ENCODE data around the gene FOXJ2.
A peak's percentile ranks its signal among the peaks of the same experiment; 100 is the strongest.

The FOXJ2 gene

DNA sequence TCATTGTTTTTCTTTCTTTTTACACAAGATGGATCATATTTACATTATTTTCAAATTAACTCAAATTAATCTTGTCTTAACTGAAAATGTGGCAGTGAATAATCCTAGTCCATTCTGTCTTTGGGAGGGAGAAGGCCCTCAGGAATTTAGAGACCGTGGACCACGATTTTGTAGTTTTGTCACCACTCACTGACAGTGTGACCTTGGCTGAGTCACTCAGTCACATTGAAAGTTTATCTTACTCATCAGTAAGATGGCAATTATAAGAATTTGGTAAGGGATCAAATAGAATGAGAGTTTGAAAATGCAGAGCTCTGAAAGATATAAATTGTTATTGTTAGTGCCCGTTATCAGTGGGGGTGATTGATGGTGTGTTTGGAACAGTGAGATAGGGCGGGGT, 16.4 kb downstream of the FOXJ2 start:
- peak overlapping the region in 4 of 11 experiments; percentile 19 to 66 (median 64); a peak in 7 of 22 replicates for H3K4me2 ChIP-seq
- H3K4me1 ChIP-seq = peaks cover 0 to 92% (median 24%) of the 10 kb centered on the region in 10 experiments; a peak in 12 of 20 replicates
- H3K9me3 ChIP-seq (replicated peaks in 1 of 11) = no peaks in the 10 kb centered on the region
- TF ChIP-seq Cebpa-rat (IDR thresholded peaks at IDR 0.05) = no peak
- peak overlapping the region in 4 of 11 experiments; percentile 5 to 87 (median 56); a peak in 5 of 22 replicates for H3K27ac ChIP-seq
- peaks cover 69 to 92% (median 81%) of the 10 kb centered on the region in 11 experiments for H3K36me3 ChIP-seq
- no peaks in the 10 kb centered on the region for H4K20me1 ChIP-seq
- H3K9ac ChIP-seq = no peak overlapping the region
- H3K4me3 ChIP-seq = no peak overlapping the region
- H3K27me3 ChIP-seq = no peaks in the 10 kb centered on the region

DNA sequence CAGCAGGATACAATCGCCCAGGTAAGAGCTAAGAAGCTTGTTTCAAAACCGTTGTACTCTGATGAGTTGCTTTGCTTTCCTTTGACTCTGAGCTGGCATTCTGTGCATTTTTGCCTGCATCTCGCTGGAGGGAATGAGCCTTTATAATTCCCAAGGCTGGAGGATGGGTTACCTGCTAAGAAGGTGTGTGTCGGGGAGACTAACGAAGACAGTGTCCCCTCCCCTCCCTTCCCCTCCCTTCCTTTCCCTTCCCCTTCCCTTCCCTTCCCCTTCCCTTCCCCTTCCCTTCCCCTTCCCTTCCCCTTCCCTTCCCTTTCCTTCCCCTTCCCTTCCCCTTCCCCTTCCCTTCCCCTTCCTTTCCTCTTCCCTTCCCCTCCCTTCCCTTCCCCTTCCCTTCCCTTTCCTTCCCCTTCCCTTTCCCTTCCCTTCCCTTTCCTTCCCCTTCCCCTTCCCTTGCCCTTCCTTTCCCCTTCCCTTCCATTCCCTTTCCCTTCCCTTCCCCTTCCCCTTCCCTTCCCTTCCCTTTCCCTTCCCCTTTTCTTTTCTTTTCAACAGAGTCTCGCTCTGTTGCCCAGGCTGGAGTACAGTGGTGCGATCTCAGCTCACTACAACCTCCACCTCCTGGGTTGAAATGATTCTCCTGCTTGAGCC, 18.2 kb downstream of the FOXJ2 start:
- H3K27ac ChIP-seq = peak overlapping the region in 6 of 11 experiments; percentile 2 to 87 (median 79); a peak in 9 of 22 replicates
- H3K4me2 ChIP-seq = peak overlapping the region in 5 of 11 experiments; percentile 49 to 99 (median 86); a peak in 10 of 22 replicates
- no peak for TF ChIP-seq Cebpa-rat (IDR thresholded peaks at IDR 0.05)
- no peaks in the 10 kb centered on the region for H3K27me3 ChIP-seq
- no peaks in the 10 kb centered on the region for H3K9me3 ChIP-seq (replicated peaks in 1 of 11)
- H3K4me1 ChIP-seq = peaks cover 0 to 96% (median 27%) of the 10 kb centered on the region in 10 experiments; a peak in 12 of 20 replicates
- H4K20me1 ChIP-seq = no peaks in the 10 kb centered on the region
- peaks cover 50 to 92% (median 81%) of the 10 kb centered on the region in 11 experiments for H3K36me3 ChIP-seq
- no peak overlapping the region for H3K4me3 ChIP-seq
- H3K9ac ChIP-seq = peak overlapping the region in 5 of 11 experiments; percentile 40 to 69 (median 55); a peak in 9 of 22 replicates

DNA sequence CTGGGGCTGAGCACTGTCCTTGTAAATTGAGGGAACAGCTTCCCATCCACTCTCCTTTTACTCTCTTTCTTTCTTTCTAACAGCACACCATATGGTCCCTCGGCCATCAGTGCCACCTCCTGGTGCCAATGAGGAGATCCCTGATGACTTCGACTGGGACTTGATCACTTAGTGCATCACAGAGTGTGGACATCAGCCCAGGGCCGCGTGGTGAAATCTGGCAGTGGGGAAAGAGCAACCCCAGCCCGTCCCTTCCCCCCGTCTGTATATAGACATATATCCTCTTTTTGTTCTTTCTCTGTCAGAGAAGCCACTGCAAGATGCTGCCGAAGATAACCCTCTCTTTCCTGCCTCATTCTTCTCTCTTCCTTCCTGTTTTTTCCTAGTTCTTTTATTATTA, 20.2 kb downstream of the FOXJ2 start:
- Histone ChIP-seq H3K4me2 (peak overlapping the region in 5 of 11 experiments; percentile 43 to 99 (median 86); a peak in 9 of 22 replicates), H3K4me1 (peaks cover 0 to 97% (median 30%) of the 10 kb centered on the region in 10 experiments; a peak in 13 of 20 replicates), H3K9me3 (replicated peaks in 1 of 11) (peaks cover 0 to 1% (median 0%) of the 10 kb centered on the region in 11 experiments; a peak in 1 of 22 replicates), H3K27me3 (no peaks in the 10 kb centered on the region), H4K20me1 (peaks cover 0 to 3% (median 0%) of the 10 kb centered on the region in 11 experiments; a peak in 1 of 22 replicates), H3K4me3 (no peak overlapping the region), H3K9ac (peak overlapping the region in 5 of 11 experiments; percentile 28 to 69 (median 55); a peak in 7 of 22 replicates), H3K27ac (peak overlapping the region in 6 of 11 experiments; percentile 6 to 87 (median 79); a peak in 11 of 22 replicates), H3K36me3 (peaks cover 35 to 79% (median 70%) of the 10 kb centered on the region in 11 experiments)
- peak in 2 of 11 experiments; percentile 51 to 64; a peak in 3 of 22 replicates for TF ChIP-seq Cebpa-rat (IDR thresholded peaks at IDR 0.05)

DNA sequence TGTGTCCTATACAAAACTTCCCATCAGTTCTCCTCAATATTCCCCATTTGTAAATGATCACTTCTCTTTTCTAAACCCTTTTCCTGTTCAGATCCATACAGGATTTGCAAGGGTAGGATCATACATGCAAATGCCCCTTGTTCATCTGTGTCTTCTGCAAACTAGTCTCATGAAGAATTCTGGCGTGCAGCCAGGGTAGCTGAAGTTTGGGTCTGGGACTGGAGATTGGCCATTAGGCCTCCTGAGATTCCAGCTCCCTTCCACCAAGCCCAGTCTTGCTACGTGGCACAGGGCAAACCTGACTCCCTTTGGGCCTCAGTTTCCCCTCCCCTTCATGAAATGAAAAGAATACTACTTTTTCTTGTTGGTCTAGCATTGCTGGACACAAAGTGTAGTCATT, 22.3 kb downstream of the FOXJ2 start:
- Histone ChIP-seq H3K27me3 (no peaks in the 10 kb centered on the region), H3K36me3 (peaks cover 31 to 58% (median 51%) of the 10 kb centered on the region in 11 experiments), H3K9me3 (replicated peaks in 1 of 11) (peaks cover 0 to 23% (median 0%) of the 10 kb centered on the region in 11 experiments; a peak in 6 of 22 replicates), H3K4me2 (peak overlapping the region in 5 of 11 experiments; percentile 4 to 99 (median 86); a peak in 8 of 22 replicates), H3K4me3 (no peak overlapping the region), H4K20me1 (peaks cover 0 to 6% (median 0%) of the 10 kb centered on the region in 11 experiments; a peak in 1 of 22 replicates), H3K4me1 (peaks cover 0 to 97% (median 41%) of the 10 kb centered on the region in 10 experiments; a peak in 13 of 20 replicates), H3K27ac (peak overlapping the region in 5 of 11 experiments; percentile 1 to 87 (median 79); a peak in 6 of 22 replicates), H3K9ac (peak overlapping the region in 1 of 11 experiments; percentile 27; a peak in 1 of 22 replicates)
- TF ChIP-seq Cebpa-rat (IDR thresholded peaks at IDR 0.05) = no peak

DNA sequence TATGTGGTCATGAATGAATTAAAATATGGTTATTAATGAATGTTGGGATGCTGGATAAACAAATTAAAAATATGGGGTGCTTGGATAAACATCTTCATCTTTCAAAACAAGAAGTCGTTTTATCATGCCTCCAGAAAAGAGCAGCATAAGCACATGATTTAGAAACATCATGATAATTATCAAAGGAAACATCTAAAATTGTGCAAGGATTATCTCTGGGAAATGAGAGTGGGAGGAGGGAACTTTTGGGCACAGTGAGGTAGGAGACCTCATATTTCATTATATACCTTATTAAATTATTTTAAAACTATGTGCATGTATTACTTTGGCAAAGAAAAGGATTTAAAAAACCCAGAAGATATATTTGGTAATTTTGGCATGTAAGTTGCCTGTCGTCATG, 24.8 kb downstream of the FOXJ2 start:
- Histone ChIP-seq H3K4me2 (peak overlapping the region in 7 of 11 experiments; percentile 7 to 99 (median 53); a peak in 10 of 22 replicates), H3K36me3 (peaks cover 33 to 61% (median 36%) of the 10 kb centered on the region in 11 experiments), H3K27me3 (no peaks in the 10 kb centered on the region), H4K20me1 (peaks cover 0 to 7% (median 0%) of the 10 kb centered on the region in 11 experiments; a peak in 1 of 22 replicates), H3K27ac (peak overlapping the region in 6 of 11 experiments; percentile 50 to 87 (median 70); a peak in 12 of 22 replicates), H3K9me3 (replicated peaks in 1 of 11) (peaks cover 0 to 48% (median 0%) of the 10 kb centered on the region in 11 experiments; a peak in 6 of 22 replicates), H3K9ac (peak overlapping the region in 4 of 11 experiments; percentile 51 to 61 (median 60); a peak in 8 of 22 replicates), H3K4me3 (no peak overlapping the region), H3K4me1 (peaks cover 0 to 100% (median 30%) of the 10 kb centered on the region in 10 experiments; a peak in 11 of 20 replicates)
- TF ChIP-seq Cebpa-rat (IDR thresholded peaks at IDR 0.05) = no peak

DNA sequence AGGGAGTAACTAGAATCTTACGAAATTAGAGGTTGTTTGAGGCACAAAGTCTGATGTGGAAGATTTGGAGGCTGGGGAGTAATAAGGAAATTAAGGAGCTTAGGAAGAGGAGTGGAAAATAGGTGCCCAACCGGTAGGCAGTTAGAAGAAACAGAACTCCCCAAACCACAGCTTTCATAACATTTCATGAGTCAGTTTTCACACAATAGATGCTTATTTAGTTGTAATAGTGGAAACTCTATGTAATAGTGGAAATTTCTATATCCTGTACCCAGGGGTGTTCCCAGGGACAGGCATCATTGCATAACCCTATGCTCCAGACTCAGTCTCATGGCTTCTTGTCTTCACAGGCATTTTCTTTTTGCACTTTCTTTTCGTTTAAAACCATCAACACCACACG, 25.3 kb downstream of the FOXJ2 start:
- H3K9ac ChIP-seq = peak overlapping the region in 4 of 11 experiments; percentile 51 to 61 (median 60); a peak in 8 of 22 replicates
- no peaks in the 10 kb centered on the region for H3K27me3 ChIP-seq
- TF ChIP-seq Cebpa-rat (IDR thresholded peaks at IDR 0.05) = peak in 8 of 11 experiments; percentile 32 to 82 (median 50); a peak in 10 of 22 replicates
- peaks cover 0 to 53% (median 0%) of the 10 kb centered on the region in 11 experiments; a peak in 6 of 22 replicates for H3K9me3 ChIP-seq (replicated peaks in 1 of 11)
- peak overlapping the region in 7 of 11 experiments; percentile 7 to 99 (median 53); a peak in 10 of 22 replicates for H3K4me2 ChIP-seq
- peaks cover 28 to 66% (median 30%) of the 10 kb centered on the region in 11 experiments for H3K36me3 ChIP-seq
- no peak overlapping the region; a peak in 1 of 20 replicates for H3K4me3 ChIP-seq
- H3K4me1 ChIP-seq = peaks cover 0 to 100% (median 25%) of the 10 kb centered on the region in 10 experiments; a peak in 11 of 20 replicates
- H4K20me1 ChIP-seq = peaks cover 0 to 7% (median 0%) of the 10 kb centered on the region in 11 experiments; a peak in 1 of 22 replicates
- peak overlapping the region in 6 of 11 experiments; percentile 50 to 87 (median 70); a peak in 12 of 22 replicates for H3K27ac ChIP-seq

DNA sequence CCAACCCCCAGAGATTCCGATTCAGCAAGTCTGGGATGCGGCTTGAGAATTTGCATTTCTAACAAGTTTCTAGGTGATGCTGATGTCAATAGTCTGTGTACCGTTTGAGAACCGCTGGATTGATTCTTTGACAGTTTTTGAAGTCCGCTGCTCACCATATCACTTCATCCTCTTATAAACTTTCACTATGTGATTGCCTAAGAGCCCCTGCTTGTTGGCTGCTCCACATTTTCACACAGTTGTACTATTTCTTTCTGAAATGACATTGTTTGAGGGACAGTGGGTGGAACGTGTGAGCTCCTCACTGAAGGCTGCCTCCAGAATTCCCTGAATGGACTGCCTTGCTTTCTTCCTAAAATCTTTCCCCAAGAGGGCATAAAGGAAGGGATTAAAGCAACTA, 26.0 kb downstream of the FOXJ2 start:
- Histone ChIP-seq H3K4me1 (peaks cover 0 to 100% (median 22%) of the 10 kb centered on the region in 10 experiments; a peak in 11 of 20 replicates), H3K9ac (peak overlapping the region in 3 of 11 experiments; percentile 59 to 61 (median 60); a peak in 6 of 22 replicates), H3K4me3 (peak overlapping the region in 2 of 10 experiments; percentile 35 to 36; a peak in 3 of 20 replicates), H3K9me3 (replicated peaks in 1 of 11) (peaks cover 0 to 59% (median 0%) of the 10 kb centered on the region in 11 experiments; a peak in 6 of 22 replicates), H3K36me3 (peaks cover 22 to 67% (median 24%) of the 10 kb centered on the region in 11 experiments), H3K27me3 (no peaks in the 10 kb centered on the region), H3K4me2 (peak overlapping the region in 5 of 11 experiments; percentile 16 to 99 (median 92); a peak in 9 of 22 replicates), H3K27ac (peak overlapping the region in 6 of 11 experiments; percentile 14 to 87 (median 70); a peak in 11 of 22 replicates), H4K20me1 (peaks cover 0 to 7% (median 0%) of the 10 kb centered on the region in 11 experiments; a peak in 1 of 22 replicates)
- TF ChIP-seq Cebpa-rat (IDR thresholded peaks at IDR 0.05) = no peak

DNA sequence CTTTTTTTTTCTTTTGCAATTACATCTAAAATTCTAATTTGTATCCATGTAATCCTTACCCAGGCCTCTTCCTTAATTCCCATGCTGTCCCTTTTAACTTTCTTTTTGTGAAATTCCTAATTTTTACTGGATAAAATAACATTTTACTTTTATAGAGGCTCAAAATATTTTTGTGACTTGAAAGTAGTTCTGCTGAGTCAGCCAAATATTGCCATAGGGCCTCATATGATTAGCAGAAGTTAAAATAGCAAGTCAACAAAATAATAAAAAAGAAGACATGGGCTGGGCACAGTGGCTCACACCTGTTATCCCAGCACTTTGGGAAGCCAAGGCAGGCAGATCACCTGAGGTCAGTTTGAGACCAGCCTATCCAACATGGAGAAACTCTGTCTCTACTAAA, 31.6 kb downstream of the FOXJ2 start:
- H4K20me1 ChIP-seq = peaks cover 0 to 4% (median 0%) of the 10 kb centered on the region in 11 experiments; a peak in 1 of 22 replicates
- peak overlapping the region in 4 of 11 experiments; percentile 25 to 92 (median 86); a peak in 6 of 22 replicates for H3K9ac ChIP-seq
- no peak for TF ChIP-seq Cebpa-rat (IDR thresholded peaks at IDR 0.05)
- peak overlapping the region in 4 of 11 experiments; percentile 82 to 92 (median 87); a peak in 9 of 22 replicates for H3K27ac ChIP-seq
- peak overlapping the region in 5 of 11 experiments; percentile 38 to 99 (median 92); a peak in 9 of 22 replicates for H3K4me2 ChIP-seq
- H3K9me3 ChIP-seq (replicated peaks in 1 of 11) = peaks cover 0 to 47% (median 0%) of the 10 kb centered on the region in 11 experiments; a peak in 6 of 22 replicates
- peak overlapping the region in 4 of 10 experiments; percentile 58 to 71 (median 63); a peak in 8 of 20 replicates for H3K4me3 ChIP-seq
- peaks cover 0 to 49% (median 0%) of the 10 kb centered on the region in 11 experiments; a peak in 8 of 22 replicates for H3K36me3 ChIP-seq
- H3K4me1 ChIP-seq = peaks cover 14 to 94% (median 29%) of the 10 kb centered on the region in 10 experiments
- H3K27me3 ChIP-seq = no peaks in the 10 kb centered on the region
